Measurements from ENCODE around the gene UBL4A.

The UBL4A gene

GRCh38 chrX:154458954-154459778 is 27.2 kb downstream of the UBL4A start:
- TF ChIP-seq SNAI2 (CRISPR knock-in tag; IDR thresholded peaks at IDR 0.05) (no peak), ZFP30 (CRISPR knock-in tag; IDR thresholded peaks at IDR 0.05) (no peak), ZFP3 (CRISPR knock-in tag; IDR thresholded peaks at IDR 0.05) (peak; percentile 75; the same call in 1 of the 2 replicates), CSRNP3 (CRISPR knock-in tag; IDR thresholded peaks at IDR 0.05) (no peak)
- peak; percentile 74 for ATAC-seq

GRCh38 chrX:154458116-154458953 is 28.1 kb downstream of the UBL4A start, which contains the start of gene PLXNA3:
Gene PLXNA3, plus strand, starts transcription at chrX:154458281. Its CDS starts 1,903 bp downstream, at chrX:154460184.
- ATAC-seq: peak; percentile 42
- no peak for TF ChIP-seq RARB (CRISPR knock-in tag; IDR thresholded peaks at IDR 0.05)
- no peak for TF ChIP-seq GLIS3 (CRISPR knock-in tag; IDR thresholded peaks at IDR 0.05)
- TF ChIP-seq BACH2 (CRISPR knock-in tag; IDR thresholded peaks at IDR 0.05; ENCODE audit: borderline replicate concordance): no peak
- no peak for TF ChIP-seq TSHZ2 (CRISPR knock-in tag; IDR thresholded peaks at IDR 0.05)
- no peak for TF ChIP-seq SNAI2 (CRISPR knock-in tag; IDR thresholded peaks at IDR 0.05)
- TF ChIP-seq ZNF8 (CRISPR knock-in tag; IDR thresholded peaks at IDR 0.05): no peak
- TF ChIP-seq ZFP3 (CRISPR knock-in tag; IDR thresholded peaks at IDR 0.05): no peak
- TF ChIP-seq TCF4 (CRISPR knock-in tag; IDR thresholded peaks at IDR 0.05; ENCODE audit: borderline replicate concordance): no peak
- no peak for TF ChIP-seq ARNTL (CRISPR knock-in tag; IDR thresholded peaks at IDR 0.05; ENCODE audit: borderline replicate concordance, low read depth)
- no peak for TF ChIP-seq ZFP30 (CRISPR knock-in tag; IDR thresholded peaks at IDR 0.05)
- no peak for TF ChIP-seq ZC3H10 (CRISPR knock-in tag; IDR thresholded peaks at IDR 0.05)
- no peak for TF ChIP-seq ISL1 (CRISPR knock-in tag; IDR thresholded peaks at IDR 0.05)
- no peak for TF ChIP-seq OSR1 (CRISPR knock-in tag; IDR thresholded peaks at IDR 0.05)
- TF ChIP-seq TOX (CRISPR knock-in tag; IDR thresholded peaks at IDR 0.05; ENCODE audit: borderline replicate concordance): no peak
- no peak for TF ChIP-seq ESRRG (CRISPR knock-in tag; IDR thresholded peaks at IDR 0.05)
- TF ChIP-seq ZNF565 (CRISPR knock-in tag; conservative IDR thresholded peaks at IDR 0.05; ENCODE audit: low read depth): no peak
- TF ChIP-seq PPARA (CRISPR knock-in tag; IDR thresholded peaks at IDR 0.05; ENCODE audit: borderline replicate concordance): no peak
- no peak for TF ChIP-seq ZNF70 (CRISPR knock-in tag; IDR thresholded peaks at IDR 0.05)
- TF ChIP-seq CSRNP3 (CRISPR knock-in tag; IDR thresholded peaks at IDR 0.05): no peak
- no peak for TF ChIP-seq CREB5 (CRISPR knock-in tag; IDR thresholded peaks at IDR 0.05; ENCODE audit: low read depth)

GRCh38 chrX:154457491-154458115 is 28.8 kb downstream of the UBL4A start:
- ATAC-seq: no peak; the same call in 2 of the 3 replicates
- TF ChIP-seq ZNF565 (CRISPR knock-in tag; conservative IDR thresholded peaks at IDR 0.05; ENCODE audit: low read depth) (no peak), ZNF8 (CRISPR knock-in tag; IDR thresholded peaks at IDR 0.05) (no peak), TCF4 (CRISPR knock-in tag; IDR thresholded peaks at IDR 0.05; ENCODE audit: borderline replicate concordance) (no peak), TOX (CRISPR knock-in tag; IDR thresholded peaks at IDR 0.05; ENCODE audit: borderline replicate concordance) (no peak), BACH2 (CRISPR knock-in tag; IDR thresholded peaks at IDR 0.05; ENCODE audit: borderline replicate concordance) (no peak), ISL1 (CRISPR knock-in tag; IDR thresholded peaks at IDR 0.05) (no peak), TSHZ2 (CRISPR knock-in tag; IDR thresholded peaks at IDR 0.05) (no peak), ZNF70 (CRISPR knock-in tag; IDR thresholded peaks at IDR 0.05) (no peak), ARNTL (CRISPR knock-in tag; IDR thresholded peaks at IDR 0.05; ENCODE audit: borderline replicate concordance, low read depth) (no peak), GLIS3 (CRISPR knock-in tag; IDR thresholded peaks at IDR 0.05) (no peak), OSR1 (CRISPR knock-in tag; IDR thresholded peaks at IDR 0.05) (no peak), ZFP30 (CRISPR knock-in tag; IDR thresholded peaks at IDR 0.05) (no peak), PATZ1 (CRISPR knock-in tag; IDR thresholded peaks at IDR 0.05; ENCODE audit: borderline replicate concordance) (no peak), RARB (CRISPR knock-in tag; IDR thresholded peaks at IDR 0.05) (no peak), PPARA (CRISPR knock-in tag; IDR thresholded peaks at IDR 0.05; ENCODE audit: borderline replicate concordance) (no peak)

All from SK-N-SH treated with all-trans-retinoic acid at 6 μM for 48 hours (cell line).